Measurements from ENCODE around the gene BRIP1.

The BRIP1 gene

GRCh38 chr17:61749823-61750404, 113.4 kb downstream of the BRIP1 start:
- H3K9me3 ChIP-seq (ENCODE audit: control insufficient read depth, insufficient read depth, low read depth, low read length) = no peaks in the 10 kb centered on the region
- POLR2A ChIA-PET = no interaction called here

More at GRCh38 chr17:61749823-61750404, 113.4 kb downstream of the BRIP1 start:
- TF ChIP-seq CTCF (tag by site-specific recombination; IDR thresholded peaks at IDR 0.05) (no peak), GLIS1 (tag by site-specific recombination; IDR thresholded peaks at IDR 0.05) (no peak), ZBTB6 (tag by site-specific recombination; IDR thresholded peaks at IDR 0.05) (no peak), KLF8 (tag by site-specific recombination; IDR thresholded peaks at IDR 0.05) (no peak), PRDM1 (tag by site-specific recombination; IDR thresholded peaks at IDR 0.05) (no peak), ZXDB (tag by site-specific recombination; IDR thresholded peaks at IDR 0.05) (no peak), ZNF785 (tag by site-specific recombination; IDR thresholded peaks at IDR 0.05) (no peak), ZNF157 (tag by site-specific recombination; IDR thresholded peaks at IDR 0.05) (no peak), HOXA7 (CRISPR knock-in tag; IDR thresholded peaks at IDR 0.05; ENCODE audit: borderline replicate concordance) (no peak), ZNF518A (tag by site-specific recombination; conservative IDR thresholded peaks at IDR 0.05; ENCODE audit: low read depth) (no peak)
- TF ChIP-seq, protein P1, sequence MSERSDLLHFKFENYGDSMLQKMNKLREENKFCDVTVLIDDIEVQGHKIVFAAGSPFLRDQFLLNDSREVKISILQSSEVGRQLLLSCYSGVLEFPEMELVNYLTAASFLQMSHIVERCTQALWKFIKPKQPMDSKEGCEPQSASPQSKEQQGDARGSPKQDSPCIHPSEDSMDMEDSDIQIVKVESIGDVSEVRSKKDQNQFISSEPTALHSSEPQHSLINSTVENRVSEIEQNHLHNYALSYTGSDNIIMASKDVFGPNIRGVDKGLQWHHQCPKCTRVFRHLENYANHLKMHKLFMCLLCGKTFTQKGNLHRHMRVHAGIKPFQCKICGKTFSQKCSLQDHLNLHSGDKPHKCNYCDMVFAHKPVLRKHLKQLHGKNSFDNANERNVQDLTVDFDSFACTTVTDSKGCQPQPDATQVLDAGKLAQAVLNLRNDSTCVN (tag by site-specific recombination; optimal IDR thresholded peaks at IDR 0.05) = no peak
- TF ChIP-seq, protein P2, sequence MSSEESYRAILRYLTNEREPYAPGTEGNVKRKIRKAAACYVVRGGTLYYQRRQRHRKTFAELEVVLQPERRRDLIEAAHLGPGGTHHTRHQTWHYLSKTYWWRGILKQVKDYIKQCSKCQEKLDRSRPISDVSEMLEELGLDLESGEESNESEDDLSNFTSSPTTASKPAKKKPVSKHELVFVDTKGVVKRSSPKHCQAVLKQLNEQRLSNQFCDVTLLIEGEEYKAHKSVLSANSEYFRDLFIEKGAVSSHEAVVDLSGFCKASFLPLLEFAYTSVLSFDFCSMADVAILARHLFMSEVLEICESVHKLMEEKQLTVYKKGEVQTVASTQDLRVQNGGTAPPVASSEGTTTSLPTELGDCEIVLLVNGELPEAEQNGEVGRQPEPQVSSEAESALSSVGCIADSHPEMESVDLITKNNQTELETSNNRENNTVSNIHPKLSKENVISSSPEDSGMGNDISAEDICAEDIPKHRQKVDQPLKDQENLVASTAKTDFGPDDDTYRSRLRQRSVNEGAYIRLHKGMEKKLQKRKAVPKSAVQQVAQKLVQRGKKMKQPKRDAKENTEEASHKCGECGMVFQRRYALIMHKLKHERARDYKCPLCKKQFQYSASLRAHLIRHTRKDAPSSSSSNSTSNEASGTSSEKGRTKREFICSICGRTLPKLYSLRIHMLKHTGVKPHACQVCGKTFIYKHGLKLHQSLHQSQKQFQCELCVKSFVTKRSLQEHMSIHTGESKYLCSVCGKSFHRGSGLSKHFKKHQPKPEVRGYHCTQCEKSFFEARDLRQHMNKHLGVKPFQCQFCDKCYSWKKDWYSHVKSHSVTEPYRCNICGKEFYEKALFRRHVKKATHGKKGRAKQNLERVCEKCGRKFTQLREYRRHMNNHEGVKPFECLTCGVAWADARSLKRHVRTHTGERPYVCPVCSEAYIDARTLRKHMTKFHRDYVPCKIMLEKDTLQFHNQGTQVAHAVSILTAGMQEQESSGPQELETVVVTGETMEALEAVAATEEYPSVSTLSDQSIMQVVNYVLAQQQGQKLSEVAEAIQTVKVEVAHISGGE (tag by site-specific recombination; conservative IDR thresholded peaks at IDR 0.05; ENCODE audit: low read depth) = no peak
- H3K27ac ChIP-seq (ENCODE audit: extremely low read depth, low read depth, low read length) = no peak overlapping the region
- H3K4me3 ChIP-seq (ENCODE audit: low read depth, low read length) = no peak overlapping the region
- CTCF ChIA-PET = no interaction called here
- peaks cover 3% of the 10 kb centered on the region; the same call in 1 of the 2 replicates for H3K4me1 ChIP-seq (ENCODE audit: control insufficient read depth, insufficient read depth, low read length)
- peaks cover 22 to 49% of the 10 kb centered on the region in 2 experiments; a peak in 2 of 3 replicates for H3K36me3 ChIP-seq (ENCODE audit: control insufficient read depth in 2 of 2, insufficient read depth in 1 of 2, low read length in 2 of 2)
